Measurements from ENCODE around the gene LURAP1L.

- TF ChIP-seq E2F5 (CRISPR knock-in tag; IDR thresholded peaks at IDR 0.05) (no peak), ARNT (IDR thresholded peaks at IDR 0.05) (no peak)
Measured at GRCh38 chr9:12764150-12764549, 10.7 kb upstream of the LURAP1L start.
